HG02884 (cell line): Measurements from ENCODE around the gene ATP1B3.
"Not testable (repeated sequence)": the region's sequence is repeated elsewhere in the genome, so short reads cannot be mapped to it uniquely, and the experiment has no call there.

Experiments
- ATAC-seq: cut with Tn5 transposase; IDR thresholded peaks from one replicate; pipeline ENCODE4 v1.9.1; 2021; ENCODE audit warnings: mild to moderate bottlenecking, moderate library complexity; ENCODE audit not compliant: unreplicated experiment

The ATP1B3 gene

DNA sequence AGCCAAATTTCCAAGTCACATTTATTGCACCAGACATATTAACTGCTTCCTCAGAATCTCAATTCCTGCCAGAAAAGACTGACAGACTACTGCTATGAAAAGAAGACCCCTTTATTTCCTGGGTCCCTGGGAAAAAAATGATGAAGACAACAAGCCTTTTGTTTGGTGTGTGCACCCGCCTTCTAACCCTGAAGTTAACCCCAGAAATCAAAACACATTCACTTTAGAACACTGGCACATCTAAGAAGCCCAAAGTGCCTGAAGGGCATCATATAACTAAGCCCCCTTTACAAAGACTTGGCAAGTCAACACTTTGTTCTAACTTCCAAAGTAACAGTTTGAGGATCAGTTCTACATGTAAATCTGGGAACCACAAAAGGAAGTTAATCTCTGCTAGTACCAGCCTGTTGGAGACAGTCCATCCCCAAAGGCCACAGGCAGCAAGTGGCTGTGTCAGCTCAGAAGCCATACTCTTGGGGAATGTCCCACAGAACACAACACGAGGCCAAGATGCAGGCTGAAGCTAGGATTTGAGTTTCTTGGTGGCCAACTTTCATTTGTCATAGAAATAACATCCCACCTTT lies 16.3 kb upstream of the ATP1B3 start:
- no peak for ATAC-seq

DNA sequence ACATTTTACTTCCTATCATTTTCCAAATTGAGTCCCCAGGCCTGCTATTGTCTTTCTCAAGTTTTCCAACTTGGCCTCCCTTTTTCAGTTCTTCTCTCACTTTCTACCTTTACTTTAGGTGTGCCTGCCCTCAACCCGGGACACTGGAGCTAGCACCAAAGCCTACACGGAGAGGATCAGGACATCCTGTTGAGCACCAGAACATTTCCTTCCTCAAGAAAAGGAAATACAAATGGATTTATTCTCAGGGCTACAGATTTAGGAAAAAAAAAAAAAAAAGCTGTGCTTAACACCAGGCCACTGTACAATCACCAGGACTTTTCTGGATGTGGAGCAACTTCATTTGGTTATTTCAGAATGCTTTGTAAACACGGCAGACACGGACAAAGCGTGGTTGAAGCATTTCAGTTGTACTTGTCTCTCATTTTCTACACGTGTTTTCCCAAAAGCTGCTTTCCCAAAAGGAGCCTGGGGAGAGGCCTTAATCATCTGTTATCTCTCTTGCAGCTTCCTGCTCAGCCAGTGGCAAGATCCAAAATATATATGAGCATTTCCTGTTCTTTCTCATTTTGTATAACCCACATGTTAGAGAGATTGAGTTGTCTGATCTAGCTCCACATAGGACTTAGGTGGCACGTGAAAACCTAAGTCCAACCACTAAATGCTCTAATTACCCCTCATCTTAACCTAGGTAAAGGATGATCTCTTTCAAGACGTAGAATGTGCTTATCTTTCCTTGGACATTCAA lies 15.5 kb upstream of the ATP1B3 start:
- ATAC-seq, result no peak

- no peak for ATAC-seq
Observed at GRCh38 chr3:141862279-141862816, 14.1 kb upstream of the ATP1B3 start.

- ATAC-seq, result no peak
Observed at GRCh38 chr3:141863491-141863890, 13.0 kb upstream of the ATP1B3 start.

DNA sequence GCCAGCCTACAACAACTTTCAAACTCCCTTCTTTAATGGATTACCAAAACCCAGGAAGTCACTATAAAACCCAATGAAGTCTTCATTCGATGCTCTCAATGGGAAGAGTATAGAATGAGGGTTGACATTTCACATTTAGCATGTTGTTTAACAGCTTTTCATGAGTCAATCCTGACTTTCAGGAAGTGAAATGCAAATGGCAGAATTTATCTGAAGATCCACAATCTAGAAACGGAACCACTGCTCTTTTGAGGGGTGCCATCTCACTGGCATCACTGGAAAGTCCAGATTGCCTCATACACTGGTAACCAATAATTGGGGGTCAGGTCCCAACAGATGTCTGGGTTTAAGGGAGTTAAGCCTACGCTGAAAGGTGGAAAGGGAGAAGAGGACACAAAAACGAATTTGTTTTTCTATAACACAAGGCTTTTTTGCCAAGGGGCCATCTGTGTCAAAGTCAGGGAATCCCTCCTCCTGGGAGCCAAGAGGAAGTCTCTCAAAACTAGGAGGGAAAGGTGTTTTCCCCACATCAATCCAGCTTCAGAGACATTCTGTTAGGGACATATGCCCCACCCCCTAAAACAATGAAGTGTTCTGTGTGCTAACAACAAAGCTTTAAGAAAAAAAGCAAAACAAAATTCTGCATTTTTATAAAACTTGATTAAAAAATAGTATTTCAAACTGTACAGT lies 12.0 kb upstream of the ATP1B3 start:
- no peak for ATAC-seq

DNA sequence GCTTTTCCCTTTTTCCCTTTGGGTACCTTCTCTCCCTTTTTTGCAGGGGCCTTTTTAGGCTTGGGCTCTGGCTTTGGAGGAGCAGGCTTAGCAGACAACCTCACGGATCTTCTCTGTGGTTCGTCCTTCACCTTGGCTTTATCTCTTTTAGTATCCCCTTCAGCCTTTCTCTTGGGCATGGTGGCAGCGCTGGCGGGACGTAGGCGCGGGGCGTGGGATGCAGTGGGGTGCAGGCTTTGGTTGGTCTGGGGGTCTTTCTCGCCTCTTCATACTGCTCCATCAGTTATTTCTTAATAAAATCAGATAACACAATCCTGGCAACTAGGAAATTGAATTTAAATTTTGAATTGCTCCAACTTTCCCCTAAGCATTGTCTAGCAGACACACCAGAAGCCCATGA lies 11.3 kb upstream of the ATP1B3 start:
- no peak for ATAC-seq

DNA sequence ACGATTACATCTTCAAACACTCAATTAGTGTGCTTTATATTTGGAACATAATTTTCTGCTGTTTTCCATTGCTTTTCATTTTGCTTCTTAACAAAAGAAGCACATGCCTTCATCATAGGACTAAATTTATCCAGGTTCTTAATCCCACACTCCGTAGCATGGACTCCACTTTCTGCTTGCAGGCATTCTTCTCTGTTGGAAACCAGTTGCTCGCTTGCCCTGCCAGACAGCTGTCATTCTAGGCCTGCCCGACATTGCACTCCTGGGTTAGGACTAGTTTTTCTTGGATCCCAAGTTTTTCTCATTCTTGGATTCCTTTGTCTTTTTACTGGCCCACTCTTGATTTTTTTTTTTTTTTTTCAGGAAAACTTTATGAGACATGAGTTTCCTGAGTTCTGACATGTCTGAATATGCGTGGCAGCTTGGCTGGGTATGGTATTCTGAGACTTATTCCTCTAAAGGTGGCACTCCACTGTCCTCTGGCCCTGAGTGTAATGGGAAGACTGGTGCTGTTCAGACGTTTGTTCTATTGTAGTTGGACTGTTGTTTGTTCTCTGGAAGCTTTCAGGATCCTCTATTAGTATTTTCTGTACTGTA lies 6.3 kb upstream of the ATP1B3 start:
- no peak for ATAC-seq

- peak; percentile 48 for ATAC-seq
Observed at GRCh38 chr3:141875374-141875892, 1.0 kb upstream of the ATP1B3 start.

- peak; percentile 45 for ATAC-seq
Observed at GRCh38 chr3:141875893-141876380, 506 bp upstream of the ATP1B3 start.

DNA sequence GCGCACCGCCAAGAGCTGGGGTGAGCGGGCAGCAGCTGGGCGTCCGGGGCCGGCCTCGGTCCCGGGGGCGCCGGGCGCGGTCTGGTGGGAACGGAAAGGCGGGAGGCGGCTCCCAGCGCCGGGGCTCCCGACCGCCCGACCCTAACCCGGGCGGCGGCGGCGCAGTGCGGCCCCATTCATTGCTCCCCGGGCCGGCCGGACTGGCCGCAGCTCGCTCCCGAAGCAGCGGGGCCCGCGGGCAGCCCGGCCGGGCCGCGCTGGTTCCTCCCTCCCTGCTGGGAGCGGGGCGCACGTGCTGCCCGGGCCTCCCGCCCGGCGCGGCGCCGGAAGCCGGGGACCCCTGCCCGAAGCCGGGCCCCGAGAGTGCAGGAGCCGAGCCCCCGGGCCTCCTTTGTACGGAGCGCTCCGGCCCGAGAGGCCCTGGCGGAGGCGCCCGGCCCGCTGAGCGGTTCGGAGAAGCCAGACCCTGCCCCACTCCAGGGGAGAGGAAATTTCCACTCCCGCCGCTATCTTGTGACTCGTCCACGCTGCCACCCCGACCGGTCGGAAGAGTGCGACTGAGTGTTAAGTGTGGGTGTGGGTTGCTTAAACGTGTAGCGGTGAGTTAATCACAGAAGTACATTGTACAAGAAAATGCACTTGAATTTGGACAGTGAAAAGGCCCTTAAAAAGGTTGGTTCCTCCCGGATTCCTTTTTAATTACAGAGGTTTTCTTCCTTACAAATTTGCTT lies 613 bp downstream of the ATP1B3 start:
- ATAC-seq, result peak; percentile 10

DNA sequence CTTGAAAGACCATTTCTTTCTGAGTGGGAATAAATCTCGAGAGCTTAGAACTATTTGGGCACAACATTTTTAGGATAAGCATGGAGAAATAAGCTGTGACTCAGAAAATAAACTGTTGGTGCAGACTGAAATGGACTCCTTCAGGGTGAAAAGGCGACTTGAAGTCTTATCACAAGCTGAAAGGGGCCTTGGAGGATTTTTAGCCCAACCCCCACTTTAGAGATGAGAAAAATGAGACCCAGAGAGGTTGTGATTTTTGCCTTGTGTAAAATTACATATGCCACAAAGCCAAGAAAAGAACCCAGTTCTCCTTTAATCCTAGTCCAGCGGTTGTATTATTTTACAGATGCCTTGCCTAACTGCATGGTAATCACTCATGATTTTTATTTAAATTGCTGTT lies 1.5 kb downstream of the ATP1B3 start:
- ATAC-seq, result no peak

GRCh38 chr3:141878326-141878725 lies 1.9 kb downstream of the ATP1B3 start:
- ATAC-seq, result no peak

DNA sequence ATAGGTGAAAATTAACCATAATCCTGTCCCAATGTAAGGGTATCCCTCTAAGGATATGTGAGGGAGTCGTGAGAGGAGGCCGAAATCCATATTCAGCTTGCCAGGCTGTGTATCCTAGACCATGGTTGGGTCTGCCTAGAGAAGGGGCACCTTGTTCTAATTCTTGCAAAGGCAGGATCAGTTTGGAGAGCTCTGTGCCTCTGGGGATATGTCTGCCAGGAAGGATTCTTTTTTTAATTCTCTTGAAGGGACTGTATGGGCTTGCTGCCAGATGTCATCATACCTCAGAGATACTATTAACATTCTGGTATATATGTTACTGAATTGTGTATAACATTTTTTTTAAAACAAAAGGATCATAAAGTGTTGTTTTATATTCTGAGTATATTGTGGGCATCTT lies 2.4 kb downstream of the ATP1B3 start:
- no peak for ATAC-seq

DNA sequence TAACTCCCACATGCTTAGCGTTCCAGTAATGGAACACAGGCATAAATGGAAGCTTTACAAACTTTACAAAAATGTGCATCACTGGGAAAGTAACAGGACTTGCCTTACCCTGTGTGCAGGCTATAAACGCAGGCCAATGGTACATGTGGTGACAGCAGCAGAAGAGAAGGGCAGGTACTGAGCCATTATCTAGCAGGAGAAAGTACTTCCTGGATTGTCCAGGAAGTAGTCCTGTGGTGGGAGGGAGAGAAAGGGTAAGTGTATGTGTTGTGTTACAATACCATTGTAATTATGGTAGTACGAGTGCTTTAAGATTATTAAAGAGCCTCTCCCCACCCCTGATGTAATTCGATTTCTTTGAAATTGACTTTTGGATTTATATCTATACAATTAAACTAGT lies 5.3 kb downstream of the ATP1B3 start:
- no peak for ATAC-seq

DNA sequence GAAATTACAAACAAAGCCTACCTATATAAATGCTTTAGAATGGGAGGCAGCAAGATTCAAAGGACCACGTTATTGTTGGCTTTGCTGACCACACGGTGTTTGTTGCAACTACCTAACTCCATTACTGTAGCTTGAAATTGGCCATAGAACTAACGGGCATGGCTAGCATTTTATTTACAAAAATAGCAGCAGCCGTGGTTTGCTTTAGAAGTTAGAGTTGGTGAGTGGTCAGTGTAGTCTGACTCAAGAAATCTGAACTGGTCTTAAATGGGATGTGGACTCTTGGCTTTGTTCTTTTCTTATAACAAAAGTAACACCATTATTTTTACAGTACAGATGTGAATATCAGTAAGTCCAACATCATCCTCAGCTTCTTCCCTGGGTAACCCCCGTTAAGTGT lies 10.6 kb downstream of the ATP1B3 start:
- no peak for ATAC-seq

DNA sequence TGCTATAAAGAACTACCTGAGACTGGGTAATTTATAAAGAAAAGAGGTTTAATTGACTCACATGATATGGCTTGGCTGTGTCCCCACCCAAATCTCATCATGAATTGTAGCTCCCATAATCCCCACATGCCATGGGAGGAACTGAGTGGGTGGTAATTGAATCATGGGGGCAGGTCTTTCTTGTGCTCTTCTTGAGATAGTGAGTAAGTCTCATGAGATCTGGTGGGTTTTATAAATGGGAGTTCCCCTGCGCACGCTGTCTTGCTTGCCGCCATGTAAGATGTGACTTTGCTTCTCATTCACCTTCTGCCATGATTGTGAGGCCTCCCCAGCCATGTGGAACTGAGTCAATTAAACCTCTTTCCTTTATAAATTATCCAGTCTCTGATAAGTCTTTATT lies 12.1 kb downstream of the ATP1B3 start:
- ATAC-seq, result not testable (repeated sequence)

- ATAC-seq, result no peak
Observed at GRCh38 chr3:141894524-141895176, 18.2 kb downstream of the ATP1B3 start.

DNA sequence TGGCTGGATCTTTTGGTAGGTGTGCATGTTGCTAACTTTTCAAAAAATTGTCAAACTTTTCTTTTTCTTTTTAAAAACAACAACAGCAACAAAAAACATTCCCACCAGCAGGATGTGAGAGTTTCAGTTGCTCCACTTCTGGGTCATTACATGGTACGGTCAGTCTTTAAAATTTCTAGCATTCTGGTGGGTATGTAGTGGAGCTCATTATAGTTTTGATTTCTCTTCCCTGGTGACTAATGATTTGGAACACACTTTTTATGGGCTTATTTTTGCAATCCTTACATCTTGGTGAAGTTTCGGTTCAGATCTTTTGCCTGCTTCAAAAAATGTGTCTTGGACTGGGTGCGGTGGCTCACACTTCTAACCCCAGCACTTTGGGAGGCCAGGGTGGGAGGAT lies 19.3 kb downstream of the ATP1B3 start:
- no peak for ATAC-seq

GRCh38 chr3:141898908-141899307 lies 22.5 kb downstream of the ATP1B3 start:
- ATAC-seq, result no peak

DNA sequence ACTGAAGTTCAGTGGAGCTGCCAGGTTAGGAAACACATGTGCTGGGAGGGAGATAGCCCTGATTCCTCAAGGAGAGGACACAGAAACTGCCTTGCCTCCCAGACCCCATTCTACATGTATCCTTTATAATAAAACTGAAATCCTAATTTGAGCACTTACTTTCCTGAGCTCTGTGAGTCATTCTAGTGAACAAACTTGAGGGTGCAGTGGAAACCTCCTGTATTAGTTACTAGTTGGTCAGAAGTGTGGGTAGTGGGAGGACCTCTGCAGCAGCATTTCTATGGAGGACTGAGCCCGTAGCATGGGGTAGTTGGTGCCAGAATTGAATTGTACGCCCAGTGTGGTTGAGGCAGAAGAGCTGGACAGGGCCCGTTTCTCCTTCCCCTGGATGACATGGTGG lies 23.9 kb downstream of the ATP1B3 start:
- ATAC-seq, result no peak
